HG03432 (cell line): ENCODE data around the gene FAM171A1.
"Not testable (repeated sequence)": the region's sequence is repeated elsewhere in the genome, so short reads cannot be mapped to it uniquely, and the experiment has no call there.

Source experiments
- ATAC-seq: cut with Tn5 transposase; IDR thresholded peaks from one replicate; pipeline ENCODE4 v1.9.1; 2021; ENCODE audit warnings: mild to moderate bottlenecking, moderate library complexity; ENCODE audit not compliant: unreplicated experiment

FAM171A1 gene

DNA sequence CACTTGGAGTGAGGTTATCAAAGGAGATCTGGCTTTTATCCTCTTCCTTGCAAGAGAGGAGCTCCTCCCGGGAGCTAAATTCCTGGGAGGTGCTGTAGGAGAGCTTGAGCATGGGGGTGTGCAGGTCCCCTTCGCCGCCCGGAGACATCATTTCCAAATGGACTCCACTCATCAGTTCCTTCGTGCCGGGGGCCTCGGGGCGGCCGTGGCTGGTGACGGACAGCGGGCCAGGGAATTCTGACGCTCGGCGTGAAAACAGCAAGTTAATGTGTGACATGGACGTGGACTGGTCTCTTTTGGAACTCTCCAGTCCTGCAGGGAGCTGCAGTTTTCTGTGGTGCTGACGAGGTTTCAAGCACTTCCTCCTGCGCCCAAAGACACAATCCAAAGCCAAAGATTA, 156.9 kb downstream of the FAM171A1 start:
- ATAC-seq = no peak

DNA sequence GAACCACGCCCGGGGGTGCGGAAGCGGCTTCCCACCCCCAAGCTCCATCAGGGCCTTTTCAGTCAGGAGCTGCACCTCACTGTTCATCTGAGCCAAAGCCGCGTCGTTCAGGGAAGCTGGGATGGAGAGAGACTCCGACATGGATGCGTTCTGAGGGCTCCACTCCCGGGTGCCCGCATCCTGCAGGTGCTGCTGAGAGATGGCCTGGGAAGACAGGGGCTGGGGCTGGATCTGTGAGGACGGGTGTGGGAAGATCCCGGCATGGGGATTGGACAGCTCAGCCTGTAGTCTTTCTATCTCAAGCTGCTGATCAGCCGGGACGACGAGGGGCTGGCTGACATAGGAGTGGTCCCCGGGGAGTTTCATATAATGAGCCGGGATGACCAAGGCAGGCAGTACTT, 157.6 kb downstream of the FAM171A1 start:
- ATAC-seq = no peak

DNA sequence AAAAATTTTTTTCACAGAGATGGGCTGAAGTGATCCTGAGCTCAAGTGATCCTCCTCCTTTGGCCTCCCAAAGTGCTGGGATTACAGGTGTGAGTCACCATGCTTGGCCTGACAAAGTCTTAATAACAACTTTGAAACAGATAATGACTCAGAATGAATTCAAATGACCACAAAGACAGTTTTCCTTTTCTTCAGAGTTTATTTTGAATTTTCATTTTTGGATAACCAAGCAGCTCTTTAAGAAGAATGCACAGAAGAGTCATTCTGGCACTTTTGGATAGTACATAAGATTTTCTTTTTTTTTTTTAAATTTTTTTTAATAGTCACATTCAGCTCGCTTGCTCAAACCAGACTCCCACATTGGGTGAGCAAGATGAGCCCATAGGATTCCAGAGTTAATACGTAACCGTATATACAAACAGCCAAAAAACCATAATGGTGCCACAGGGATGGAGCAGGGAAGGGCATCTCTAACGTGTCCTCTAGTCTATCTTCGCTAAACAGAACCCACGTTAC, 159.6 kb downstream of the FAM171A1 start:
- ATAC-seq = no peak

DNA sequence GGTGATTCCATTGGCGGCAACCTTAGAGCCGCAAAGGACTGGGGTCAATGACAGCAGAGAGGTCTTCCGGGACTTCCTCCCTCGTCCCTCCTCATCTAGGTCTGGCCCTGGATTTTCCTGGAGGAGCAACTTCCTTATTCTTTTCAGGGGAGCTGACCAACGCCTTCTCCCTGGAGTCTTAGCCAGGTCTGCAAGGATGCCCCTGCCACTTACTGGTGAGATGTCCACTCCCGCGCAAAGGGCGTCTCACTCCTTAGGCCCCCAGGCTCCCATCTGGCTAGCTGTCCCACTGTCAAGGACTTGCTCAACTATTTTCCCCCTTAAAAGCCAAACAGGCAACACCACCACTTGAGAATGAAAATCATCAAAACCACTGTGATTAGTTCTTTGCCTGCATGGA, 160.6 kb downstream of the FAM171A1 start:
- ATAC-seq = no peak

DNA sequence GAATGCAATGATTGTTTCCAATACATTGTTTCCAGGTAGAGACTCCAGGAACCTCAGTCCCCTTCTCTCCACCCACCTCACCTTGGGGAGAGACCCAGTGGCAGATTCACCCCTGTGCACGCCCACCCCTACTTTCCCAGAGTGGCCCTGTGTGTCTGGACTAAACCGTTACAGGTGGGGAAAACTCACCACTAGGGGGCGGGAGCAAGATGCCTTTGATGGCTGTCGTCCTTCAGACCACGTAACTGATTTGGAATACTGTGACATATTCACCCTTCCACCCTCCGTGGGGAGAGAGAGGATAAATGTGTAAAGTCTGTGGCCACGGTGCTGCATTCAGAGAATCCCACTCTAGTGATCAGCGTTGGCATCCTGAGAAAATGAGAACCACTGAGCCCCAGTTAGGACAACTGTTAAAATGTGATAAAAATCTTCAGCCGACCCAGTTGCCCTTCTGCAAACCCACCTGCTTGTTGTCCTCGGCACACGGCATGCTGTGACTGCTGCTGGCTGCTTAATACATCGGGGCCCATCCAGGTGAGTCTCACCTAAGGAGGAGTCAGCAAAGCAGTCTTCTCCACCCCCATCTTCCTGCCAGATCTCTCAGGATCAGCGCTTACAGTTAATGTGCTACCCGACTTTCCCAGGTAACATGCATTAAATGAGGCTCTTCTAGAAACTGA, 161.1 kb downstream of the FAM171A1 start:
- peak; percentile 73 for ATAC-seq

DNA sequence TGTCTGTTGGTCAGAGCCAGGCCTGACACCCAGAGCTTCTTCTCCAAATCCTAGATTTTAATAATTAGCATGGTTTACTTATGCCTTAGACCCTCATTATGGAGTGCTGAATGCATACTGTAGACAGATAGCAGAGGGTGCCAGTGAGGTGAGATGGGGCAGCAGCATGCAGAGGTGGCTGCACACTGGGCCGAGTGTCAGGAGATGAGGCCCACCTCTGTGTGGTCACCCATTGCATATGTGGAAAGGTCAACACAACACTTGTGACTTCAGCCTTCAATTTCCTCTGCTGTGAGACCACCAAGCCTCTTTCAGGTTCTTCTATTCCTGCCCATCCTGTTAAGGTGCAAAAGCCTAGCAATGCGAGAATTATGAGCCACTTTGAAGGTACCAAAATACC, 162.9 kb downstream of the FAM171A1 start:
- no peak for ATAC-seq

DNA sequence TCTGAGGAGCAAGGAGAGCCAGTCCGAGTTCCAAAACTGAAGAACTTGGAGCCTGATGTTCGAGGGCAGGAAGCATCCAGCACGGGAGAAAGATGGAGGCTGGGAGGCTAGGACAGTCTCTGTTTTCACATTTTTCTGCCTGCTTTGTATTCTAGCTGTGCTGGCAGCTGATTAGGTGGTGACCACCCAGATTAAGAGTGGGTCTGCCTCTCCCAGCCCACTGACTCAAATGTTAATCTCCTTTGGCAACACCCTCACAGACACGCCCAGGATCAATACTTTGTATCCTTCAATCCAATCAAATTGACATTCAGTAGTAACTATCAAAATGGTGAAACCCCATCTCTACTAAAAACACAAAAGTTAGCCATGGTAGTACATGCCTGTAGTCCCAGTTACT, 163.7 kb downstream of the FAM171A1 start:
- not testable (repeated sequence) for ATAC-seq

DNA sequence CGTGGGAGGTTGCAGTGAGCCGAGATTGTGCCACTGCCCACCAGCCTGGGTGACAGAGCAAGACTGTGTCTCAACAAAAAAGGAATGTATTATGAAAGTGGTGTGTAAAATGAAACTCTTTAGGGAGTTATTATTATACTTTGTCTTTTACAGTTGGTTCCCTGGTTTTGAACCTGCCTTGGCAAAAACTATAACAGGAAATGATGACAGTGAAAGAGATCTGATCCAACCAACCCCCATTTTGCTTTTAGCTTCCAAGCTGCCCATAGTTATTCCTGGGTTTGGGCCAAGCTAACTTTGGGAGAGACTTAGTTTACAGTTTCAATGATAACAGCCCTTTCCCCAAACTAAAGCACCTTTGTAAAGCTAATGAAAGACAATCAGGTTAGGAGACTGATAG, 168.4 kb downstream of the FAM171A1 start:
- no peak for ATAC-seq

DNA sequence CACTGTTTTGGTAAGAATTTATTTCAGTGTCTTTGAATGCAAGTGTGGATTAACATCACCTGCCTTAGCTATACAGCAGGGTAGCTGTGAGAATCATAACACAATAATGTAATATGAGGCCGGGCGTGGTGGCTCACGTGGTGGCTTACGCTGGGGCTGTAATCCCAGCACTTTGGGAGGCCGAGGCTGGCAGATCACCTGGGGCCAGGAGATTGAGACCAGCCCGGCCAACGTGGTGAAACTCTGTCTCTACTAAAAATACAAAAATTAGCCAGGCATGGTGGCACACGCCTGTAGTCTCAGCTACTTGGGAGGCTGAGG, 168.8 kb downstream of the FAM171A1 start:
- not testable (repeated sequence) for ATAC-seq

DNA sequence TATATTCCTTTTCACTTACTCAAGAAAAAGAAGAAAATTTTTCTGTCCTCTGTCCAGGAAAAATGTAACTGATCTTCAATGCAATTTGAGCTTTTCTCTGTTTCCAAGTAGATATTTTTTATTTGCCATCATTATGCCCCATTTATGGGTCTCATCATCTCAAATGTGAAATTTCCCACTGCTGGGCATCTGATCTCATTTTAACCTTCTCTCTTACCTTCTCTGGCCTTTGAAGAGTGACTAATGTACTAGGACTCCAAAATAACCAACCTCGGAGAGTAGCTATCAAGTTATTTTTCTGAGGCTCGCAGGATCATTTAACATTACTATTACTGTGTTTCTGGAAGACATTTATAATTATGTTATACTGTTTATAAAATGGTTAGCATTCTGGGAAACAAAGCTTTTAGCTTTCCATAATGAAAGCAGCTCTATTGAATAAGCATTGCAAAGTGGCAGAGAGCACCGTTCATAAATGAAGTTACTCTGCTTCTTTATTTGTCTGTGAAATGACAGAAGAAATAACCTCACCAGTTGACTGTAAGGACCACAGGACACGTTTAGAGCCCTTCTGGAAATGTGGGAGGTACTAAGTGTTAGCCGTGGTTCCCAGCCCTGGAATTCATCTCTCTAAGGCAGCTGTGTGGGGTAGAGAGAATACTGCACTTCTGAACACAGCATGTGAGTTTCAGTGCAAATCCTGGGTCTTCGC, 169.3 kb downstream of the FAM171A1 start:
- ATAC-seq = no peak

DNA sequence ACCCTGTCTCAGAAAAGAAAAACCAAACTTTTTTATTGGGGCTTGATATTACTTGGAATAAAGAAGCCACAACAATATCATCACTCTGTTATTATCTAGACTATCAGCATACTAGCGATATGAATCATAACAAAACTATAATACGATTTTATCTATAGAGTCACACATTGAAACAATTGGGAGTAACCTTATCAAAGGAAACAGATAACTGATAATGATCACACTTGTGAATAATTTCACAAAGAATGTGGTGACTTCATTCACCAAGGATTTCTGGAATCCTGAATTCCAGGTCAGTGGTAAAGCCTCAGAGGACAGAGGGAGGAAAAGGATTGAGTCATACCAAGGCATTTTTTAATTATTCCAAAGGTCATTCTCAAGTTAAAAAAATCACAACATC, 170.5 kb downstream of the FAM171A1 start:
- ATAC-seq = no peak

DNA sequence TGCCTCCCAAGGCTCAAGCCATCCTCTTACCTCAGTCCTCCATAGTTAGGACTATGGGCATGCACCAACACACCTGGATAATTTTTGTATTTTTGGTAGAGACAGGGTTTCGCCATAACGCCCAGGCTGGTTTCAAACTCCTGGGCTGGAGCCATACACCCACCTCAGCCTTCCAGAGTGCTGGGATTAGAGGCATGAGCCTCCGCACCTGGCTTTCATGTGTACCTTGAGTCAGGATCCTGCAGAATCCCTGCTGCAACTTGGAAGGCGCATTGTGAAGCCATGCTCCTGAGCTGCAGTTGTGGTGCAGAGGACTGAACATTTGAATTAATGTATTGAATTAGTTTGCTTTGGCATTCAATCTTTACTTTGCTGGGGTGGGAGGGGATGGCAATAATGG, 173.2 kb downstream of the FAM171A1 start:
- ATAC-seq = no peak

DNA sequence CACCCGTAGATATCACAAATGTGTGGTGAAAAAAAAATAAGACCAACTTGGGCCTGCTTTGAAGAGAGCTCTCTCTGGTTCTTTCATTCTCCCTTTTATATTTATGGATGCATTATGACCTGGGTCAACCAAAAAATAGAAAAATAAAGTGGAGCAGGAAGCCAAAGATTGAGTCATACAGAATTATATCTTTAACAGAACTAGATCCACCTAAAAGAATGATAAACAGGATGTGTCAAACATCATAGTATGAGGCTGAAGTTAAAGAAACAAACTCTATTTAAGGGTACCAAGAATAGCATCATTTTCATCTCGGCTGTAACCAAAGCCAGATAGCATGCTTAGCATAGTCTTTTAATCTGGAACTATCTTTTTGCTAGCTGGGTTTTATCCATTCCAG, 173.8 kb downstream of the FAM171A1 start:
- no peak for ATAC-seq

DNA sequence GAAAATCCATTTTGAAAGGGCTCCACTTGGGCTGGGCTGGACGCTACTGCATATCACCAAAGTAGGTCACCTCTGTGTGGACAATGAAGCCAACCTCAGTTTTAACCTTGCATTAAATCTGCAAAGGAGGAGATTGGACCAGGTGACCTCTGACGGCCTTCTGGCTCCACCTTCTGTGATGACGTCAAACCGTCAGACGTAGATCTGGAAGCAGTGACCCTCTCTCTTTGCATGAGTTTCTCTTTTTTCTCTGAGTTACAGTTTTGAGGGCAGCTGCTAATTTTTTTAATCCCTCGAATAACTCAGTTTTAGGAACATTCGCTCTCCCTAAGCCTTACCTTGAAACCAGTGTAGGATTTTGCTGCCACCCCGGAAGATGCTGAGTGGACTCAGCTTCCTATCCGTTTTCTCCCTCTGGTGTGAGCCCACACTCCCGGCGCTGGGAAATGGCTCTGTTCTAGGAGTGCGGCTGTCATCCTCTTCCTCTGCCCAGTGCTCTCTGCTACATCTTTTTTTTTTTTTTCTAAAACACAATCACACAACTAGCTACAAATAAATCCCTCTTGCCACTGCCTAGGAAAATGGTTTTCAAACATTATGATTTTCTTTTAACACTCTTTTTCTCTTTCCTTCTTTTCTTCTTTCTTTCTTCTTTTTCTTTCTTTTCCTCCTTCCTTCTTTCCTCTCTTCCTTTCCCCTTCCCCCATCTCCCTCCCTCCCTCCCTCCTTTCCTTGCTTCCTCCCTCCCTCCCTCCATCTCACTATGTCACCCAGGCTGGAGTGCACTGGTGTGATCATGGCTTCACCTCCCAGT, 174.9 kb downstream of the FAM171A1 start:
- no peak for ATAC-seq

DNA sequence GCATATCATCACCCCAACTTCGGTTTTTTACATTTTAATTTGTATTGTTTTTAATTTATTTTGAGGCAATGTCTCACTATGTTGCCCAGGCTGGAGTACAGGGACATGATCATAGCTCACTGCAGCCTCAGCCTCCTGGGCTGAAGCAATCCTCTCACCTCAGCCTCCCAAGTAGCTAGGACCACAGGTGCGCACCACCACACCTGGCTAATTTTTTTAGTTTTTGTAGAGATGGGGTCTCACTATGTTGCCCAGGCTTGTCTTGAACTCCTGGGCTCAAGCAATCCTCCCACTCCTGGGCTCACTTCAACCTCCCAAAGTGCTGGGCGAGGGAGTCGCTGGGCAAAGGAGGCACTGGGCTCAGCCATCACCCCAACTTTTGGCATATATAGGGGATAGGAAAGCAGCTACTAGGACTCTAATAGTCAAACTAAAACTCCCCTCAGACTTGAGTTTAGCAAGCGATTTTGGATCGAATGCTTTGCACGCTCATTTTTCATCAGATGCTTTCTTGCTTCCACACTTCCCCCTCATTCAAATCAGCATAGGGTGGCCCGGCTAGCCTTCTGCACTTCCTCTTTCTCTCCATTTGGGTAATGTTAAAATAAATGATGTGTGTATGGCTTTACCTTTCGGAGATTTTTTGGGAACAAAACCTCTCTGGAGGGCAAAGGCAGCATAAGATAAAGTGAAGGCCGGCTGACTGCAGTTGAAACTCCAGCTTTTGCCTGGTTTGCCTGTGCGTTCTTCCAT, 181.8 kb downstream of the FAM171A1 start:
- ATAC-seq = no peak

DNA sequence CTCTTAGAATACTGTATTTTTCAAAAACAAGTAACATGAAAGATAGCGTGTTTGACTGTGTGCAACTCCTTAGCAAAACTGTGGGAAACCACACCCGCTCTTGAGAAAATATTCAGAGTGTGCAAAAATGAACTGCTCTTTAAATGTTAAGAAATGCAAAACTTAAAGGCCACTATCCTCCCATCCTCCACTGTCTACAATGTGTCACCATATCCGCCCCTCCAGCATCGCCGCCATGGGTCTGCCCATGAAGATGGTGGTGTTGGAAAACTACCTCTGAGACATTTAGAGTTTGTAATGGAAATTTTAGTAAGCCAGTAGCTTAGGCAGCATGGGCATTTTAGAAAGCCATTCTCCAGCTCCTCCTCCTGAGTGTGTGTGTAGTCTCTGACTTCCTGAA, 182.5 kb downstream of the FAM171A1 start:
- no peak for ATAC-seq

DNA sequence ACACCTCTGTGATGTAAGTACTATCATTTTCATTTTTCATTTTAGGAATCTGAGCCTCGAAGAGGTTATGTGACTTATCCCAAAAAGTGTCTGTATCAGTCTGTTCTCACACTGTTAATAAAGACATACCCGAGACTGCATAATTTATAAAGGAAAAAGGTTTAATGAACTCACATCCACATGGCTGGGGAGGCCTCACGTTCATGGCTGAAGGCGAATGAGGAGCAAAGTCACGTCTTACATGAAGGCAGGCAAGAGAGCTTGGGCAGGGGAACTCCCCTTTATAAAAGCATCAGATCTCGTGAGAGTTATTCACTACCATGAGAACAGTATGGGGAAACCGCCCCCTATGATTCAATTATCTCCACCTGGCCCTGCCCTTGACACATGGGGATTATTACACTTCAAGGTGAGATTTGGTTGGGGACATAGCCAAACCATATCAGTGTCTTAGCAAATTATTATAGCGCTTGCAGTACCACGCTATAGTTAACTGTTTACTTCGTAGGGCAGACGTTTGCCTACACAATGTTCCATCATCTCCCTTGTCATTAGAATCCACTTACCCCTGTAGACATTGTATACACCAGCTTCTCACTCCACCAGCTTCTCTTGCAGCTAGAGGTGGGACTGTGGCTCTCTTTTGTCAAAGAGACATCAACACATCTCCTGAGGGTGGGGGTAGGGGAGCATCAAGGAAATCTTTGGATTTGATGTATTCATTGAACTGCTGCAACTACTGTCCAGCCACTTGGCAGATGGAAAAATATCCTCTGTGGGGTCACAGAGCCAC, 187.2 kb downstream of the FAM171A1 start:
- no peak for ATAC-seq

DNA sequence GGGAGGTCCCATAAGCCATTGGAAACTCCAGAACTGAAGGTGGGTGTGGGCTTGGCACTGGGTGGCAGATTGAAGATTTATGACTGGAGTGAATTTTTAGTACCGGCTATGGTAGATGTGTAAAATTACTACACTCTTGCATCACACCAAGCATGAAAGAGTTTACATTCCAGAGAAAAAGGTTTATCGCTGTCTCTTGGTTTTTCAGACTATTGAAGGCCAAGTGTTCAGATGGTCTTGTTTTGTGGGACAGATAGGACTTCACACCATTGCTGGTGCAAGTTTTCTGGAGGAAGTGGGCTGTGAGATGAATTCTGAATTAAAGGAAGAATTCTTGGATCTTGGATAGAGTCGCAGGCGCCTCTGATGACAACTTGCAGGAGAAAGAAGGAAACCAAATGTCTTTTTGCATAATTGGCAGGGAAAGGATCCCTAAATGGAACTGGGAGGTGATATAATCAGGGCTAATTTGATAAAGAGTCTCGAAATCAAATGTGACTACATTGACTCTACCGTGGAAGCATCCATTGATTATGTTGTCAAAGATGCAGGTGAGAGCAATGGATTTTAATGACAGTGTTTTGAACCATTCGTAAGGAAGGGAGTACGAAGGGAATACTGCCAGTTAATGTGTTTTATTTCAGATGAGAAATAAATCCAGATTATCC, 188.4 kb downstream of the FAM171A1 start:
- ATAC-seq = no peak

DNA sequence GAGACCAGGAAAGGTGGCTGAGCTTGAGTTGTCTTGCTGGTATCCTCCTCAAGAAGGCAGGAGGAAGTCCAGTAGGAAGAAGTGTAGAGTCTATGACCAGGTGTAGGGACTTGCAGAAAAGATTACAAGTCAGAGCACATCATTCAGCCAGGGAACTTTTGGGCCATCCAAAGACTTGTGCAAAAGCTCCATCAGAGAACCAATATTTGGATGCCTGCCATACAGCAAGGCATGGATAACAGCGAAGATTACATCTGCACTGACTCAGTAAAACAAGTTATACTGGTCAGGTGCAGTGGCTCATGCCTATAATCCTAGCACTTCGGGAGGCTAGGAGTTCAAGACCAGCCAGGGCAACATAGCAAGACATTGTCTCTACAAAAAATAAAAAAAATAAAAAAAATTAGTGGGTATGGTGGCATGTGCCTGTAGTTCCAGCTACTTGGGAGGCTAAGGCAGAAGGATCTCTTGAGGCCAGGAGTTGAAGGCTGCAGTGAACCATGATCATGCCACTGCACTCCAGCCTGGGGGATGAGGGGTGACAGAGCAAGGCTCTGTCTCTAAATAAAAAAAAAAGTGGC, 189.4 kb downstream of the FAM171A1 start:
- no peak for ATAC-seq
